ENCODE data around the gene SELENOO. TPM values are rescaled to one million over a fixed set of nuclear protein-coding genes. Genes with fewer than 3 reads are reported as not detected.

SELENOO gene, protein sequence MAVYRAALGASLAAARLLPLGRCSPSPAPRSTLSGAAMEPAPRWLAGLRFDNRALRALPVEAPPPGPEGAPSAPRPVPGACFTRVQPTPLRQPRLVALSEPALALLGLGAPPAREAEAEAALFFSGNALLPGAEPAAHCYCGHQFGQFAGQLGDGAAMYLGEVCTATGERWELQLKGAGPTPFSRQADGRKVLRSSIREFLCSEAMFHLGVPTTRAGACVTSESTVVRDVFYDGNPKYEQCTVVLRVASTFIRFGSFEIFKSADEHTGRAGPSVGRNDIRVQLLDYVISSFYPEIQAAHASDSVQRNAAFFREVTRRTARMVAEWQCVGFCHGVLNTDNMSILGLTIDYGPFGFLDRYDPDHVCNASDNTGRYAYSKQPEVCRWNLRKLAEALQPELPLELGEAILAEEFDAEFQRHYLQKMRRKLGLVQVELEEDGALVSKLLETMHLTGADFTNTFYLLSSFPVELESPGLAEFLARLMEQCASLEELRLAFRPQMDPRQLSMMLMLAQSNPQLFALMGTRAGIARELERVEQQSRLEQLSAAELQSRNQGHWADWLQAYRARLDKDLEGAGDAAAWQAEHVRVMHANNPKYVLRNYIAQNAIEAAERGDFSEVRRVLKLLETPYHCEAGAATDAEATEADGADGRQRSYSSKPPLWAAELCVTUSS
- total RNA-seq, result 10 to 100 TPM; 27.4 to 66.1 (median 36.1) TPM

DNA sequence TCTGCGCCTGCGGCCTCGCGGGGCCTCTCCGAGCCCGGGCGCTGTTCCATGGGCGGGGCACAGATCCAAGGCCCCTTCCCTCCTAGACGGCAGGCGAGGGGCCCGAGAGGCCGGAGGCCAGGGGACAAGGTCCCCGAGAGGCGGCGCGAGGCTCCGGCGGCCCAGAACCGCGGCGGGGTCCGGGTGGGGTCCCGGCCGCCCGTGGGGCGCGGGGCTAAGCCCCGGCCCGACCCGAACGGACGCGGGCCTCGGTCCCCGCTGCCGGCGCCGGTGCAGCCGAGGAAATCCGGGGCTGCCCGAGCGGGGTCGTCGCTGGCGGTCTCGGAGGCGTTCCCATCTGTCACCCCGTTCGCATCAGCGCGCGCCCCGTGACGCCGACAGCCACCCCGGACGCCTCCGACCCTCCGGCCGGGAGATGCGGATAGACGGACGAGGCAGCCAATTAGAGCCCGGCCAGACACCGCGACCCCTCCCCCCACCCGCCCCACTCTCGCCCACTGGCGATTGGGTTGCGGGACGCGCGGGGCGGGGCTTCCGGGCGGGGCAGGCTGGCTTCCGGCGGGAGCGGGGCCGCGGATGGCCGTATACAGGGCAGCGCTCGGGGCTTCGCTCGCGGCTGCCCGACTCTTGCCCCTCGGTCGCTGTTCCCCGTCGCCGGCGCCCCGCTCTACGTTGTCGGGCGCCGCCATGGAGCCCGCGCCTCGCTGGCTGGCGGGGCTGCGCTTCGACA is at the start of gene SELENOO:
SELENOO (plus strand) TSS at position 551 of the 730 bp plus-strand sequence; CDS start at position 577, 26 bp downstream.
- H3K27me3 ChIP-seq, result no peaks in the 10 kb centered on the region
- peaks cover 24% of the 10 kb centered on the region for H3K36me3 ChIP-seq
- TF ChIP-seq, protein P1, sequence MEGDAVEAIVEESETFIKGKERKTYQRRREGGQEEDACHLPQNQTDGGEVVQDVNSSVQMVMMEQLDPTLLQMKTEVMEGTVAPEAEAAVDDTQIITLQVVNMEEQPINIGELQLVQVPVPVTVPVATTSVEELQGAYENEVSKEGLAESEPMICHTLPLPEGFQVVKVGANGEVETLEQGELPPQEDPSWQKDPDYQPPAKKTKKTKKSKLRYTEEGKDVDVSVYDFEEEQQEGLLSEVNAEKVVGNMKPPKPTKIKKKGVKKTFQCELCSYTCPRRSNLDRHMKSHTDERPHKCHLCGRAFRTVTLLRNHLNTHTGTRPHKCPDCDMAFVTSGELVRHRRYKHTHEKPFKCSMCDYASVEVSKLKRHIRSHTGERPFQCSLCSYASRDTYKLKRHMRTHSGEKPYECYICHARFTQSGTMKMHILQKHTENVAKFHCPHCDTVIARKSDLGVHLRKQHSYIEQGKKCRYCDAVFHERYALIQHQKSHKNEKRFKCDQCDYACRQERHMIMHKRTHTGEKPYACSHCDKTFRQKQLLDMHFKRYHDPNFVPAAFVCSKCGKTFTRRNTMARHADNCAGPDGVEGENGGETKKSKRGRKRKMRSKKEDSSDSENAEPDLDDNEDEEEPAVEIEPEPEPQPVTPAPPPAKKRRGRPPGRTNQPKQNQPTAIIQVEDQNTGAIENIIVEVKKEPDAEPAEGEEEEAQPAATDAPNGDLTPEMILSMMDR (IDR thresholded peaks at IDR 0.05), result no peak
- peak in 1 of 3 donors; percentile 26 for TF ChIP-seq POLR2AphosphoS5 (IDR thresholded peaks at IDR 0.05)
- peak; percentile 15 to 69 for TF ChIP-seq POLR2A (IDR thresholded peaks at IDR 0.05)
- no peak for TF ChIP-seq EP300 (IDR thresholded peaks at IDR 0.05)
- peaks cover 28% of the 10 kb centered on the region for H3K4me1 ChIP-seq
- no peaks in the 10 kb centered on the region for H3K9me3 ChIP-seq
- peak within 1 kb of the TSS; percentile 86 for H3K4me3 ChIP-seq
- 0% methylated on average over 5 of the region's 105 CpGs for WGBS
- DNase-seq (ENCODE audit: low spot score in 2 of 2), result peak; percentile 93 to 95
- peak within 1 kb of the TSS; percentile 83 for H3K27ac ChIP-seq

DNA sequence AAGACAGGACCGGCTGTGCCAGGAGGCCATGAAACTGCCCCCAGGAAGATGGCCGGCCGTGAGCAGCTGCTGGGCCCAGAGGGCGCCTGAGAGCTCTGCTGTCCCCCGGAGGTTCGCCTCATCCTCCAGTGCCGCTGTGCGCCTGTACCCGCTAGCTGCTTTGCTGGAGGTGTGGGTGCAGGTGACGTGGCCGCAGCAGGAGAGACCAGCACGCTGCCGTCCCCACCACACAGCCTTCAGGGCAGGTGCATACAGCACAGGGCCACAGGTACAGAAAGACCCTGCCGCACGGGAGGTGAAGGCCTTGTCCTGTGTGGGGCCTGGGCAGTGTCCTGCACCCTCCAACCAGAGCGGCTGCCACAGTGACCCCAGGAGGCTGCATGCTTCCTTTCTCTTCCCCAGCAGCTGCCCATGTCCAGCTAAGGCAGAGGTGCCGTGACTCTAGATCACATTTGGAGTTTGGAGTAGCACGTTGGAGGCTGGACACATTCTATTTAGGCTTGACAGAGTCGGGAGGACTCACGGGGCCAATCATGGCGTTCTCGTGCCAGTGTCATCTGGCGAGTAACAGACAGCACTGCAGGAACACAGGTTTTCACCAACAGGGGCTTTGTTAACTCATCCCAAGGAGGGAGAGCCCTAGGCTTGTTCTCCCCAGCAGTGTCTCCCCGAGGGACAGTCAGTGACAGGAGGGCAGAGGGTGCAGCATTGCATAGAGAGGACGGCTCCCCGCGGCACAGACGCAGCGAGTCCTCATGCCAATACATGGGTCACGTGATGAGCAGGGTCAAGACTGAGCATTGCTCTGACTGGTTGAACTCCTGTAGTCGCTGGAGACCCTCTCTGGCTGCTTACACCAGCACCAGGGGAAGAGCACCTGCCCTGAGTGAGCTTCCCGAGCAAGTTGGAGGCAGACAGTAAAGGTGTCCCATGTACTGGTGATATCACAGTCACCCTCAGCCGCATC is 49.0 kb upstream of the SELENOO start:
- Histone ChIP-seq H3K4me1 (no peaks in the 10 kb centered on the region), H3K9me3 (no peaks in the 10 kb centered on the region), H3K36me3 (no peaks in the 10 kb centered on the region), H3K4me3 (no peak overlapping the region), H3K27me3 (no peaks in the 10 kb centered on the region), H3K27ac (no peak overlapping the region)
- TF ChIP-seq, protein P1 (IDR thresholded peaks at IDR 0.05), result no peak
- TF ChIP-seq POLR2AphosphoS5 (IDR thresholded peaks at IDR 0.05) (no peak), POLR2A (IDR thresholded peaks at IDR 0.05) (no peak), EP300 (IDR thresholded peaks at IDR 0.05) (no peak)
- 83% methylated on average over 10 of the region's 33 CpGs for WGBS
- DNase-seq (ENCODE audit: low spot score in 2 of 2), result peak; percentile 44 to 71

- H3K4me3 ChIP-seq, result no peak overlapping the region
- TF ChIP-seq POLR2AphosphoS5 (IDR thresholded peaks at IDR 0.05), result no peak
- no peak for TF ChIP-seq POLR2A (IDR thresholded peaks at IDR 0.05)
- TF ChIP-seq EP300 (IDR thresholded peaks at IDR 0.05), result no peak
- 83% methylated on average over 22 of the region's 25 CpGs for WGBS
- peak; percentile 55 to 72 for DNase-seq (ENCODE audit: low spot score in 2 of 2)
- H3K4me1 ChIP-seq, result no peaks in the 10 kb centered on the region
- no peaks in the 10 kb centered on the region for H3K27me3 ChIP-seq
- no peak overlapping the region for H3K27ac ChIP-seq
- H3K36me3 ChIP-seq, result no peaks in the 10 kb centered on the region
- no peaks in the 10 kb centered on the region for H3K9me3 ChIP-seq
Observed at GRCh38 chr22:50153056-50153755, 47.6 kb upstream of the SELENOO start.

- peaks cover 3% of the 10 kb centered on the region for H3K4me1 ChIP-seq
- H3K9me3 ChIP-seq, result no peaks in the 10 kb centered on the region
- peak in 1 of 2 donors; percentile 32 for DNase-seq (ENCODE audit: low spot score in 2 of 2)
- H3K27me3 ChIP-seq, result no peaks in the 10 kb centered on the region
- TF ChIP-seq POLR2A (IDR thresholded peaks at IDR 0.05), result no peak
- no peak overlapping the region for H3K27ac ChIP-seq
- no peak overlapping the region for H3K4me3 ChIP-seq
- no peaks in the 10 kb centered on the region for H3K36me3 ChIP-seq
- 82% methylated on average over 7 of the region's 7 CpGs for WGBS
Observed at GRCh38 chr22:50153756-50154140, 47.1 kb upstream of the SELENOO start.

GRCh38 chr22:50157709-50158375 is 43.0 kb upstream of the SELENOO start:
- TF ChIP-seq POLR2AphosphoS5 (IDR thresholded peaks at IDR 0.05) (no peak), EP300 (IDR thresholded peaks at IDR 0.05) (no peak), POLR2A (IDR thresholded peaks at IDR 0.05) (no peak)
- TF ChIP-seq, protein P1 (IDR thresholded peaks at IDR 0.05), result no peak
- no peak overlapping the region for H3K4me3 ChIP-seq
- 67% methylated on average over 19 of the region's 21 CpGs for WGBS
- no peak overlapping the region for H3K27ac ChIP-seq
- H3K36me3 ChIP-seq, result no peaks in the 10 kb centered on the region
- peak; percentile 70 to 79 for DNase-seq (ENCODE audit: low spot score in 2 of 2)
- peaks cover 3% of the 10 kb centered on the region for H3K4me1 ChIP-seq
- peaks cover 7% of the 10 kb centered on the region for H3K27me3 ChIP-seq
- no peaks in the 10 kb centered on the region for H3K9me3 ChIP-seq
